Liver (tissue), 9 donors: Measurements from ENCODE around the gene TANGO2. TPM values are rescaled to one million over a fixed set of nuclear protein-coding genes. Genes with fewer than 3 reads are reported as not detected.
A peak's percentile ranks its signal among the peaks of the same experiment; 100 is the strongest.

Source experiments
- DNase-seq: peaks from one replicate; pipeline ENCODE4 v3.0.0-alpha.2; 2017; ENCODE audit warnings: low spot score
- H3K27ac ChIP-seq, 2 donors: one replicate each; pipeline ENCODE4 v1.7.0; 2013; ENCODE audit warnings: inconsistent platforms in 2 of 2, low read length in 2 of 2, control low read depth in 1 of 2, low read depth in 1 of 2, mild to moderate bottlenecking in 1 of 2
- H3K27me3 ChIP-seq, 4 donors: one replicate each; pipeline versions ENCODE4 v1.6.1 to v1.7.0; 2013; ENCODE audit warnings: low read length in 3 of 4, inconsistent platforms in 1 of 4, mild to moderate bottlenecking in 1 of 4, moderate library complexity in 1 of 4; ENCODE audit not compliant: control insufficient read depth in 4 of 4, insufficient read depth in 4 of 4
- H3K36me3 ChIP-seq, 4 donors: one replicate each; pipeline versions ENCODE4 v1.6.1 to v1.7.0; 2013; ENCODE audit warnings: low read length in 3 of 4, mild to moderate bottlenecking in 3 of 4, low read depth in 1 of 4, moderate library complexity in 1 of 4; ENCODE audit not compliant: control insufficient read depth in 4 of 4, insufficient read depth in 3 of 4
- H3K4me1 ChIP-seq, 4 donors: one replicate each; pipeline versions ENCODE4 v1.6.1 to v1.7.0; 2013; ENCODE audit warnings: low read length in 3 of 4, mild to moderate bottlenecking in 3 of 4, moderate library complexity in 1 of 4; ENCODE audit not compliant: control insufficient read depth in 4 of 4, insufficient read depth in 4 of 4
- H3K4me3 ChIP-seq, 3 donors: one replicate each; pipeline versions ENCODE4 v1.6.1 to v1.7.0; 2013; ENCODE audit warnings: low read length in 3 of 3, control low read depth in 1 of 3, low read depth in 1 of 3, mild to moderate bottlenecking in 1 of 3
- H3K9ac ChIP-seq, 2 donors: one replicate each; pipeline ENCODE4 v1.7.0; 2013; ENCODE audit warnings: low read length in 2 of 2, mild to moderate bottlenecking in 2 of 2, moderate library complexity in 2 of 2, control low read depth in 1 of 2, low read depth in 1 of 2
- H3K9me3 ChIP-seq, 4 donors: one replicate each; pipeline versions ENCODE4 v1.6.1 to v1.7.0; 2013; ENCODE audit warnings: low read length in 3 of 4; ENCODE audit not compliant: control insufficient read depth in 4 of 4
- EGR1 ChIP-seq, 2 donors: IDR thresholded peaks; 2 replicates each; pipeline ENCODE4 v1.6.1; 2016 to 2018; ENCODE audit warnings: antibody characterized with exemption in 2 of 2, low read depth in 2 of 2
- FOXA1 ChIP-seq: IDR thresholded peaks from 2 replicates; pipeline ENCODE4 v1.6.1; 2016; ENCODE audit warnings: antibody characterized with exemption
- FOXA2 ChIP-seq: IDR thresholded peaks from 2 replicates; pipeline ENCODE4 v1.6.1; 2016; ENCODE audit warnings: antibody characterized with exemption
- GABPA ChIP-seq, 2 donors: IDR thresholded peaks in 1 of 2; conservative IDR thresholded peaks in 1 of 2; 2 replicates each; pipeline ENCODE4 v1.6.1; 2016; ENCODE audit warnings: antibody characterized with exemption in 2 of 2, mild to moderate bottlenecking in 1 of 2, moderate library complexity in 1 of 2
- HNF4A ChIP-seq, 2 donors: conservative IDR thresholded peaks; 2 replicates each; pipeline ENCODE4 v1.6.1; 2016; ENCODE audit warnings: antibody characterized with exemption in 2 of 2, mild to moderate bottlenecking in 2 of 2
- HNF4G ChIP-seq: IDR thresholded peaks from 2 replicates; pipeline ENCODE4 v1.6.1; 2016; ENCODE audit warnings: antibody characterized with exemption
- JUND ChIP-seq, 2 donors: IDR thresholded peaks; 2 replicates each; pipeline ENCODE4 v1.6.1; 2016; ENCODE audit warnings: antibody characterized with exemption in 2 of 2
- NR2F2 ChIP-seq: IDR thresholded peaks from 2 replicates; pipeline ENCODE4 v1.6.1; 2016; ENCODE audit warnings: antibody characterized with exemption
- RAD21 ChIP-seq, 2 donors: IDR thresholded peaks; 2 replicates each; pipeline ENCODE4 v1.6.1; 2016; ENCODE audit warnings: antibody characterized with exemption in 2 of 2, mild to moderate bottlenecking in 2 of 2
- SP1 ChIP-seq: IDR thresholded peaks from 2 replicates; pipeline ENCODE4 v1.6.1; 2018; ENCODE audit warnings: antibody characterized with exemption, mild to moderate bottlenecking
- TAF1 ChIP-seq: conservative IDR thresholded peaks from 2 replicates; pipeline ENCODE4 v1.6.1; 2016; ENCODE audit warnings: antibody characterized with exemption, mild to moderate bottlenecking
- YY1 ChIP-seq: IDR thresholded peaks from 2 replicates; pipeline ENCODE4 v1.6.1; 2016; ENCODE audit warnings: antibody characterized with exemption, mild to moderate bottlenecking
- WGBS: extraction: QIAGEN DNeasy Blood & Tissue Kit; methylation state at CpG from one replicate; pipeline ENCODE4 v1.1.7; 2013; 5-methylcytosine and 5-hydroxymethylcytosine counted together
- polyA plus RNA-seq, 2 donors: library from polyadenylated mRNA; stranded (reverse) in 1 of 2; unstranded in 1 of 2; fragments of 200-250 nt in 1 of 2; fragments of >200 nt in 1 of 2; fragmentation: Nextera tagmentation in 1 of 2; extraction: Ambion mirVana in 1 of 2; gene quantifications; one replicate each; pipeline versions ENCODE4 v1.2.1 to v1.2.3, GENCODE V29; 2013 to 2015
- total RNA-seq, 2 donors: library from RNA; depleted of rRNA; stranded (reverse); fragments of >200 nt; gene quantifications; one replicate each; pipeline ENCODE4 v1.2.3, GENCODE V29; 2014
- TF ChIP-seq, protein P1 (sequence below): fragments of 150-350 bp; IDR thresholded peaks from 2 replicates; pipeline ENCODE4 v1.5.1; 2017; ENCODE audit warnings: improper control_type of control experiment, low read depth, low read length; ENCODE audit not compliant: missing input control
- TF ChIP-seq, protein P2 (sequence below): IDR thresholded peaks from 2 replicates; pipeline ENCODE4 v1.6.1; 2016; ENCODE audit warnings: antibody characterized with exemption
- TF ChIP-seq, protein P3 (sequence below): IDR thresholded peaks from 2 replicates; pipeline ENCODE4 v1.6.1; 2016; ENCODE audit warnings: antibody characterized with exemption, mild to moderate bottlenecking
- TF ChIP-seq, protein P4 (sequence below): IDR thresholded peaks from 2 replicates; pipeline ENCODE4 v1.6.1; 2016; ENCODE audit warnings: antibody characterized with exemption
- TF ChIP-seq, protein P5 (sequence below): IDR thresholded peaks from 2 replicates; pipeline ENCODE4 v1.6.1; 2016; ENCODE audit warnings: antibody characterized with exemption
- donor health status: healthy.
- donor health status: healthy.
- donor health status: healthy.
- donor health status: healthy.
- donor health status: healthy.

The TANGO2 gene
- total and polyA plus RNA-seq, 4 donors: 10.8 to 153 (median 16.1) TPM

DNA sequence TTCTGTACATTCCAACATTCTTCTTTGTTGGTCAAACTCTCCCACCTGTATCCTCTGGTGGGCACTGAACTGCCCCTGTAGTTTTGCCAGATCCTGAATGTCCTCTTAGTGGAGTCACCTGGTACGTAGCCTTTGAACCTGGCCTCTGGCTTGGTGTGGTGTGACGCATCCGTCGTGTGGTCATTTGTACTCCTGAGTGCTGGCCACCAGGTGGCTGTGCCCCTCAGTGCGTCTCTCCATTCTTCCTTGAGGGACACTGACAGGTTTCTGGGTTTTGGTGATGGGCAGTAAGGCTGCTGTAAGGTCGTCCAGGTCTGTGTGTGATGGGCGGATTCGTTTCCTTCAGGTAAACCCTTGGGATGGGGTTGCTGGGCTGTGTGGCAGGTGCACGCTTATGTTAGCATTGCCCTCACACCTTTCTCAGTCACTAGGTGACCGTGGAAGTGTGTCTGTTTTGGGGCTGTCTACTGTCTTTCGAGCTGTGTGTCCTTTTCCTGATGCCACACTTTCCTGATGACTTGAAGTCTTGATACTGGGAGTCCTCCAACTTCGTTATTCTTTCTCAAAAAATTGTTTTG, 81.4 kb downstream of the TANGO2 start:
- TF ChIP-seq HNF4A (conservative IDR thresholded peaks at IDR 0.05) (peak in 1 of 2 donors; percentile 51), EGR1 (IDR thresholded peaks at IDR 0.05; ENCODE audit: low read depth in 2 of 2) (no peak), RAD21 (IDR thresholded peaks at IDR 0.05) (peak in 1 of 2 donors; percentile 69)
- TF ChIP-seq, protein P1, sequence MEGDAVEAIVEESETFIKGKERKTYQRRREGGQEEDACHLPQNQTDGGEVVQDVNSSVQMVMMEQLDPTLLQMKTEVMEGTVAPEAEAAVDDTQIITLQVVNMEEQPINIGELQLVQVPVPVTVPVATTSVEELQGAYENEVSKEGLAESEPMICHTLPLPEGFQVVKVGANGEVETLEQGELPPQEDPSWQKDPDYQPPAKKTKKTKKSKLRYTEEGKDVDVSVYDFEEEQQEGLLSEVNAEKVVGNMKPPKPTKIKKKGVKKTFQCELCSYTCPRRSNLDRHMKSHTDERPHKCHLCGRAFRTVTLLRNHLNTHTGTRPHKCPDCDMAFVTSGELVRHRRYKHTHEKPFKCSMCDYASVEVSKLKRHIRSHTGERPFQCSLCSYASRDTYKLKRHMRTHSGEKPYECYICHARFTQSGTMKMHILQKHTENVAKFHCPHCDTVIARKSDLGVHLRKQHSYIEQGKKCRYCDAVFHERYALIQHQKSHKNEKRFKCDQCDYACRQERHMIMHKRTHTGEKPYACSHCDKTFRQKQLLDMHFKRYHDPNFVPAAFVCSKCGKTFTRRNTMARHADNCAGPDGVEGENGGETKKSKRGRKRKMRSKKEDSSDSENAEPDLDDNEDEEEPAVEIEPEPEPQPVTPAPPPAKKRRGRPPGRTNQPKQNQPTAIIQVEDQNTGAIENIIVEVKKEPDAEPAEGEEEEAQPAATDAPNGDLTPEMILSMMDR: peak; percentile 34
- H3K9me3 ChIP-seq: no peaks in the 10 kb centered on the region
- peaks cover 0 to 31% (median 18%) of the 10 kb centered on the region in 4 donors for H3K4me1 ChIP-seq
- 73% methylated on average over 12 of the region's 12 CpGs for WGBS
- peaks cover 13 to 34% (median 20%) of the 10 kb centered on the region in 4 donors for H3K36me3 ChIP-seq
- DNase-seq: no peak
- peak overlapping the region; percentile 51 to 56 for H3K27ac ChIP-seq
- no peak overlapping the region for H3K4me3 ChIP-seq
- peak overlapping the region in 1 of 2 donors; percentile 38 for H3K9ac ChIP-seq
- H3K27me3 ChIP-seq: no peaks in the 10 kb centered on the region

DNA sequence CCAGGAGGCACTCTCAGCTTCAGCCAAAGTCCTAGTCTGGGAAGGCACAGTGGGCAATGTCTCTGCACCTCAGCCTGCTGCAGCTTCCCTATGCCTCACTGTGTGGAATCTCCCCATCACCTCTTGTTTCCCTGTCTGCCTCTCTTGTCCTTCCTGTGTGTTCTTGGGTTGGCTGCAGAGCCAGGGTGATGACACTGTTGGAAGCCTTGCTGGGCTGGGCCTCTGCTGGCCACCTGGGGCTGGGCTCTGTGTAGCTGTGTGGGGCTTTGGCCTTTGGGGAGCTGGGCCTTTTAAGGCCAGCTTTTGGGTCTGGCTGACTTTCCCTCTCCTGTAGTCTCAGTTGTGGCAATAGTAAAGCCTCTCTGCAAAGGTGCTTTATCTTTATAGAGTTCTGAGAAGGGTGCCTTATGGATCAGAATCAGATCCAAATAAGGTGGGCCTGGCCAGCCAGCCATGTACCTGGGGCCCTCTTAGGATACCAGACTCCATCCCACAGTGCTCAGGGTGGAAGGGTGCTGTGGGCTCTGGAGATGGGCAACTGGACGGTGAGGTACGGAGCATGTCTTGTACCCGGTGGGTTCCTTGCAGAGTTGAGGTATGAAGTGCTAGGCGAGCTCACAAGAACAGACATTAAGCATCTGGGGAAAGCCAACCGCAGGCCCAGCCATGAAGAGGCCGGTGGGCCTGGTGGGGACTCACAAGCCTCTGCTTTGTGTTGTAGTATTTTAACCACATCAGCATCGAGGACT, 84.7 kb downstream of the TANGO2 start:
- no peak overlapping the region for H3K27ac ChIP-seq
- H3K9ac ChIP-seq: no peak overlapping the region
- TF ChIP-seq HNF4A (conservative IDR thresholded peaks at IDR 0.05) (no peak), RAD21 (IDR thresholded peaks at IDR 0.05) (no peak), NR2F2 (no peak), FOXA1 (no peak), EGR1 (IDR thresholded peaks at IDR 0.05; ENCODE audit: low read depth in 2 of 2) (no peak), TAF1 (no peak), HNF4G (no peak), YY1 (no peak), JUND (IDR thresholded peaks at IDR 0.05) (no peak), SP1 (no peak), FOXA2 (no peak), GABPA (IDR thresholded peaks at IDR 0.05 in 1 of 2, conservative IDR thresholded peaks at IDR 0.05 in 1 of 2) (no peak)
- TF ChIP-seq, protein P2, sequence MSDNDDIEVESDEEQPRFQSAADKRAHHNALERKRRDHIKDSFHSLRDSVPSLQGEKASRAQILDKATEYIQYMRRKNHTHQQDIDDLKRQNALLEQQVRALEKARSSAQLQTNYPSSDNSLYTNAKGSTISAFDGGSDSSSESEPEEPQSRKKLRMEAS: no peak
- TF ChIP-seq, protein P1: no peak
- TF ChIP-seq, protein P3, sequence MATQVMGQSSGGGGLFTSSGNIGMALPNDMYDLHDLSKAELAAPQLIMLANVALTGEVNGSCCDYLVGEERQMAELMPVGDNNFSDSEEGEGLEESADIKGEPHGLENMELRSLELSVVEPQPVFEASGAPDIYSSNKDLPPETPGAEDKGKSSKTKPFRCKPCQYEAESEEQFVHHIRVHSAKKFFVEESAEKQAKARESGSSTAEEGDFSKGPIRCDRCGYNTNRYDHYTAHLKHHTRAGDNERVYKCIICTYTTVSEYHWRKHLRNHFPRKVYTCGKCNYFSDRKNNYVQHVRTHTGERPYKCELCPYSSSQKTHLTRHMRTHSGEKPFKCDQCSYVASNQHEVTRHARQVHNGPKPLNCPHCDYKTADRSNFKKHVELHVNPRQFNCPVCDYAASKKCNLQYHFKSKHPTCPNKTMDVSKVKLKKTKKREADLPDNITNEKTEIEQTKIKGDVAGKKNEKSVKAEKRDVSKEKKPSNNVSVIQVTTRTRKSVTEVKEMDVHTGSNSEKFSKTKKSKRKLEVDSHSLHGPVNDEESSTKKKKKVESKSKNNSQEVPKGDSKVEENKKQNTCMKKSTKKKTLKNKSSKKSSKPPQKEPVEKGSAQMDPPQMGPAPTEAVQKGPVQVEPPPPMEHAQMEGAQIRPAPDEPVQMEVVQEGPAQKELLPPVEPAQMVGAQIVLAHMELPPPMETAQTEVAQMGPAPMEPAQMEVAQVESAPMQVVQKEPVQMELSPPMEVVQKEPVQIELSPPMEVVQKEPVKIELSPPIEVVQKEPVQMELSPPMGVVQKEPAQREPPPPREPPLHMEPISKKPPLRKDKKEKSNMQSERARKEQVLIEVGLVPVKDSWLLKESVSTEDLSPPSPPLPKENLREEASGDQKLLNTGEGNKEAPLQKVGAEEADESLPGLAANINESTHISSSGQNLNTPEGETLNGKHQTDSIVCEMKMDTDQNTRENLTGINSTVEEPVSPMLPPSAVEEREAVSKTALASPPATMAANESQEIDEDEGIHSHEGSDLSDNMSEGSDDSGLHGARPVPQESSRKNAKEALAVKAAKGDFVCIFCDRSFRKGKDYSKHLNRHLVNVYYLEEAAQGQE: no peak
- TF ChIP-seq, protein P4, sequence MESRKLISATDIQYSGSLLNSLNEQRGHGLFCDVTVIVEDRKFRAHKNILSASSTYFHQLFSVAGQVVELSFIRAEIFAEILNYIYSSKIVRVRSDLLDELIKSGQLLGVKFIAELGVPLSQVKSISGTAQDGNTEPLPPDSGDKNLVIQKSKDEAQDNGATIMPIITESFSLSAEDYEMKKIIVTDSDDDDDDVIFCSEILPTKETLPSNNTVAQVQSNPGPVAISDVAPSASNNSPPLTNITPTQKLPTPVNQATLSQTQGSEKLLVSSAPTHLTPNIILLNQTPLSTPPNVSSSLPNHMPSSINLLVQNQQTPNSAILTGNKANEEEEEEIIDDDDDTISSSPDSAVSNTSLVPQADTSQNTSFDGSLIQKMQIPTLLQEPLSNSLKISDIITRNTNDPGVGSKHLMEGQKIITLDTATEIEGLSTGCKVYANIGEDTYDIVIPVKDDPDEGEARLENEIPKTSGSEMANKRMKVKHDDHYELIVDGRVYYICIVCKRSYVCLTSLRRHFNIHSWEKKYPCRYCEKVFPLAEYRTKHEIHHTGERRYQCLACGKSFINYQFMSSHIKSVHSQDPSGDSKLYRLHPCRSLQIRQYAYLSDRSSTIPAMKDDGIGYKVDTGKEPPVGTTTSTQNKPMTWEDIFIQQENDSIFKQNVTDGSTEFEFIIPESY: no peak
- TF ChIP-seq, protein P5, sequence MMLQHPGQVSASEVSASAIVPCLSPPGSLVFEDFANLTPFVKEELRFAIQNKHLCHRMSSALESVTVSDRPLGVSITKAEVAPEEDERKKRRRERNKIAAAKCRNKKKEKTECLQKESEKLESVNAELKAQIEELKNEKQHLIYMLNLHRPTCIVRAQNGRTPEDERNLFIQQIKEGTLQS: no peak
- WGBS: 91% methylated on average over 7 of the region's 7 CpGs
- H3K36me3 ChIP-seq: peaks cover 18 to 55% (median 34%) of the 10 kb centered on the region in 4 donors
- H3K27me3 ChIP-seq: no peaks in the 10 kb centered on the region
- H3K4me1 ChIP-seq: peaks cover 0 to 31% (median 18%) of the 10 kb centered on the region in 4 donors
- H3K4me3 ChIP-seq: no peak overlapping the region
- H3K9me3 ChIP-seq: no peaks in the 10 kb centered on the region
- DNase-seq: no peak
